GM13977 (cell line): ENCODE data around the gene GYPC.

Experiments
- DNase-seq: peaks from one replicate; pipeline ENCODE4 v3.0.0; 2012; ENCODE audit warnings: low spot score
- CTCF ChIP-seq: IDR thresholded peaks from 2 replicates; pipeline ENCODE4 v1.5.1; 2012; ENCODE audit warnings: mild to moderate bottlenecking, control low read depth; ENCODE audit not compliant: insufficient read depth; ENCODE audit errors: extremely low read depth, missing control alignments
- in situ Hi-C: fragments of 300-500 bp; cut with MboI; formaldehyde crosslinking; loops from one replicate; pipeline ENCODE4 v1.12.0; 2022; ENCODE audit warnings: low sequenced_read_pairs, low pct_unique_long_range_greater_than_20kb, mixed read lengths, inconsistent platforms; ENCODE audit not compliant: unreplicated experiment

The GYPC gene

GRCh38 chr2:126725580-126725979 is 69.6 kb downstream of the GYPC start:
- DNase-seq: no peak
- TF ChIP-seq CTCF: no peak
- in situ Hi-C loops: no loop called here

- no peak for DNase-seq
- in situ Hi-C loops: no loop called here
- TF ChIP-seq CTCF: no peak
Observed at GRCh38 chr2:126729896-126730295, 73.9 kb downstream of the GYPC start.

- TF ChIP-seq CTCF: no peak
- DNase-seq: no peak
- in situ Hi-C loops: no loop called here
Observed at GRCh38 chr2:126730655-126731054, 74.7 kb downstream of the GYPC start.

- TF ChIP-seq CTCF: no peak
- in situ Hi-C loops: no loop called here
- no peak for DNase-seq
Observed at GRCh38 chr2:126731353-126731752, 75.4 kb downstream of the GYPC start.

GRCh38 chr2:126732682-126733245 is 76.8 kb downstream of the GYPC start:
- no peak for DNase-seq
- in situ Hi-C loops: no loop called here
- TF ChIP-seq CTCF: no peak

GRCh38 chr2:126733795-126734194 is 77.8 kb downstream of the GYPC start:
- DNase-seq: no peak
- no peak for TF ChIP-seq CTCF
- in situ Hi-C loops: no loop called here

GRCh38 chr2:126736133-126736874 is 80.3 kb downstream of the GYPC start:
- in situ Hi-C loops: no loop called here
- TF ChIP-seq CTCF: no peak
- no peak for DNase-seq
